Measurements from ENCODE around the gene SYT11.
A peak's percentile ranks its signal among the peaks of the same experiment; 100 is the strongest.
"Not testable (repeated sequence)": the region's sequence is repeated elsewhere in the genome, so short reads cannot be mapped to it uniquely, and the experiment has no call there.

Gene SYT11
- 36.3 to 51.9 (median 45.5) reads per million in 3 donors for total RNA-seq

- Histone ChIP-seq H3K4me1 (ENCODE audit: control insufficient read depth, insufficient read depth, low read length, poor library complexity, severe bottlenecking) (peaks cover 7% of the 10 kb centered on the region), H3K36me3 (ENCODE audit: control insufficient read depth, insufficient read depth, low read length) (no peaks in the 10 kb centered on the region), H3K27ac (ENCODE audit: insufficient read depth, low read length, poor library complexity, severe bottlenecking) (peak within 1 kb of the TSS; percentile 55), H3K9me3 (ENCODE audit: control insufficient read depth, low read length) (no peaks in the 10 kb centered on the region), H3K4me3 (ENCODE audit: insufficient read depth, low read depth, low read length, poor library complexity, severe bottlenecking) (peak within 1 kb of the TSS; percentile 24), H3K27me3 (replicated peaks; ENCODE audit: control insufficient read depth, insufficient read depth, low read length, poor library complexity, severe bottlenecking) (no peaks in the 10 kb centered on the region)
- peak; percentile 86 to 90 (median 87) for DNase-seq
These were observed at the start of gene SYT11 for GRCh38 chr1:155859234-155859829. Gene SYT11, plus strand, starts transcription at chr1:155859567. Its CDS starts 195 bp downstream, at chr1:155859762.

- Histone ChIP-seq H3K36me3 (ENCODE audit: control insufficient read depth, insufficient read depth, low read length) (peaks cover 40% of the 10 kb centered on the region), H3K4me3 (ENCODE audit: insufficient read depth, low read depth, low read length, poor library complexity, severe bottlenecking) (no peak overlapping the region), H3K4me1 (ENCODE audit: control insufficient read depth, insufficient read depth, low read length, poor library complexity, severe bottlenecking) (no peaks in the 10 kb centered on the region), H3K9me3 (ENCODE audit: control insufficient read depth, low read length) (no peaks in the 10 kb centered on the region), H3K27me3 (replicated peaks; ENCODE audit: control insufficient read depth, insufficient read depth, low read length, poor library complexity, severe bottlenecking) (no peaks in the 10 kb centered on the region), H3K27ac (ENCODE audit: insufficient read depth, low read length, poor library complexity, severe bottlenecking) (no peak overlapping the region)
- DNase-seq: no peak
These were observed 46.5 kb upstream of the SYT11 start for GRCh38 chr1:155812878-155813277.

- Histone ChIP-seq H3K27ac (ENCODE audit: insufficient read depth, low read length, poor library complexity, severe bottlenecking) (no peak overlapping the region), H3K36me3 (ENCODE audit: control insufficient read depth, insufficient read depth, low read length) (peaks cover 48% of the 10 kb centered on the region), H3K27me3 (replicated peaks; ENCODE audit: control insufficient read depth, insufficient read depth, low read length, poor library complexity, severe bottlenecking) (no peaks in the 10 kb centered on the region), H3K4me1 (ENCODE audit: control insufficient read depth, insufficient read depth, low read length, poor library complexity, severe bottlenecking) (no peaks in the 10 kb centered on the region), H3K4me3 (ENCODE audit: insufficient read depth, low read depth, low read length, poor library complexity, severe bottlenecking) (no peak overlapping the region), H3K9me3 (ENCODE audit: control insufficient read depth, low read length) (no peaks in the 10 kb centered on the region)
- DNase-seq: no peak
These were observed 45.7 kb upstream of the SYT11 start for GRCh38 chr1:155813672-155814071.

- Histone ChIP-seq H3K4me3 (ENCODE audit: insufficient read depth, low read depth, low read length, poor library complexity, severe bottlenecking) (no peak overlapping the region), H3K36me3 (ENCODE audit: control insufficient read depth, insufficient read depth, low read length) (peaks cover 50% of the 10 kb centered on the region), H3K4me1 (ENCODE audit: control insufficient read depth, insufficient read depth, low read length, poor library complexity, severe bottlenecking) (no peaks in the 10 kb centered on the region), H3K9me3 (ENCODE audit: control insufficient read depth, low read length) (no peaks in the 10 kb centered on the region), H3K27me3 (replicated peaks; ENCODE audit: control insufficient read depth, insufficient read depth, low read length, poor library complexity, severe bottlenecking) (no peaks in the 10 kb centered on the region), H3K27ac (ENCODE audit: insufficient read depth, low read length, poor library complexity, severe bottlenecking) (no peak overlapping the region)
- DNase-seq: no peak
These were observed 43.0 kb upstream of the SYT11 start for GRCh38 chr1:155816351-155816750.

GRCh38 chr1:155827450-155827849, 31.9 kb upstream of the SYT11 start:
- H3K4me3 ChIP-seq (ENCODE audit: insufficient read depth, low read depth, low read length, poor library complexity, severe bottlenecking): no peak overlapping the region
- DNase-seq: no peak
- no peaks in the 10 kb centered on the region for H3K4me1 ChIP-seq (ENCODE audit: control insufficient read depth, insufficient read depth, low read length, poor library complexity, severe bottlenecking)
- no peaks in the 10 kb centered on the region for H3K27me3 ChIP-seq (replicated peaks; ENCODE audit: control insufficient read depth, insufficient read depth, low read length, poor library complexity, severe bottlenecking)
- no peak overlapping the region for H3K27ac ChIP-seq (ENCODE audit: insufficient read depth, low read length, poor library complexity, severe bottlenecking)
- H3K9me3 ChIP-seq (ENCODE audit: control insufficient read depth, low read length): no peaks in the 10 kb centered on the region
- H3K36me3 ChIP-seq (ENCODE audit: control insufficient read depth, insufficient read depth, low read length): peaks cover 16% of the 10 kb centered on the region

- Histone ChIP-seq H3K4me1 (ENCODE audit: control insufficient read depth, insufficient read depth, low read length, poor library complexity, severe bottlenecking) (no peaks in the 10 kb centered on the region), H3K27ac (ENCODE audit: insufficient read depth, low read length, poor library complexity, severe bottlenecking) (no peak overlapping the region), H3K36me3 (ENCODE audit: control insufficient read depth, insufficient read depth, low read length) (no peaks in the 10 kb centered on the region), H3K27me3 (replicated peaks; ENCODE audit: control insufficient read depth, insufficient read depth, low read length, poor library complexity, severe bottlenecking) (no peaks in the 10 kb centered on the region), H3K9me3 (ENCODE audit: control insufficient read depth, low read length) (no peaks in the 10 kb centered on the region), H3K4me3 (ENCODE audit: insufficient read depth, low read depth, low read length, poor library complexity, severe bottlenecking) (no peak overlapping the region)
- no peak for DNase-seq
These were observed 27.9 kb upstream of the SYT11 start for GRCh38 chr1:155831279-155831976.

- no peak overlapping the region for H3K4me3 ChIP-seq (ENCODE audit: insufficient read depth, low read depth, low read length, poor library complexity, severe bottlenecking)
- no peaks in the 10 kb centered on the region for H3K4me1 ChIP-seq (ENCODE audit: control insufficient read depth, insufficient read depth, low read length, poor library complexity, severe bottlenecking)
- peaks cover 6% of the 10 kb centered on the region for H3K36me3 ChIP-seq (ENCODE audit: control insufficient read depth, insufficient read depth, low read length)
- no peak overlapping the region for H3K27ac ChIP-seq (ENCODE audit: insufficient read depth, low read length, poor library complexity, severe bottlenecking)
- DNase-seq: no peak
- H3K27me3 ChIP-seq (replicated peaks; ENCODE audit: control insufficient read depth, insufficient read depth, low read length, poor library complexity, severe bottlenecking): no peaks in the 10 kb centered on the region
- no peaks in the 10 kb centered on the region for H3K9me3 ChIP-seq (ENCODE audit: control insufficient read depth, low read length)
These were observed 25.6 kb upstream of the SYT11 start for GRCh38 chr1:155833665-155834295.

GRCh38 chr1:155834296-155834926, 25.0 kb upstream of the SYT11 start:
- Histone ChIP-seq H3K4me3 (ENCODE audit: insufficient read depth, low read depth, low read length, poor library complexity, severe bottlenecking) (no peak overlapping the region), H3K9me3 (ENCODE audit: control insufficient read depth, low read length) (no peaks in the 10 kb centered on the region), H3K36me3 (ENCODE audit: control insufficient read depth, insufficient read depth, low read length) (peaks cover 6% of the 10 kb centered on the region), H3K27me3 (replicated peaks; ENCODE audit: control insufficient read depth, insufficient read depth, low read length, poor library complexity, severe bottlenecking) (no peaks in the 10 kb centered on the region), H3K4me1 (ENCODE audit: control insufficient read depth, insufficient read depth, low read length, poor library complexity, severe bottlenecking) (no peaks in the 10 kb centered on the region), H3K27ac (ENCODE audit: insufficient read depth, low read length, poor library complexity, severe bottlenecking) (no peak overlapping the region)
- DNase-seq: no peak

- H3K9me3 ChIP-seq (ENCODE audit: control insufficient read depth, low read length); H3K36me3 ChIP-seq (ENCODE audit: control insufficient read depth, insufficient read depth, low read length); H3K4me3 ChIP-seq (ENCODE audit: insufficient read depth, low read depth, low read length, poor library complexity, severe bottlenecking); H3K4me1 ChIP-seq (ENCODE audit: control insufficient read depth, insufficient read depth, low read length, poor library complexity, severe bottlenecking); DNase-seq; H3K27me3 ChIP-seq (replicated peaks; ENCODE audit: control insufficient read depth, insufficient read depth, low read length, poor library complexity, severe bottlenecking); H3K27ac ChIP-seq (ENCODE audit: insufficient read depth, low read length, poor library complexity, severe bottlenecking): not testable (repeated sequence)
These were observed 24.4 kb upstream of the SYT11 start for GRCh38 chr1:155834927-155835399.

- H3K27me3 ChIP-seq (replicated peaks; ENCODE audit: control insufficient read depth, insufficient read depth, low read length, poor library complexity, severe bottlenecking): no peaks in the 10 kb centered on the region
- no peak overlapping the region for H3K27ac ChIP-seq (ENCODE audit: insufficient read depth, low read length, poor library complexity, severe bottlenecking)
- H3K4me1 ChIP-seq (ENCODE audit: control insufficient read depth, insufficient read depth, low read length, poor library complexity, severe bottlenecking): no peaks in the 10 kb centered on the region
- peaks cover 6% of the 10 kb centered on the region for H3K36me3 ChIP-seq (ENCODE audit: control insufficient read depth, insufficient read depth, low read length)
- H3K9me3 ChIP-seq (ENCODE audit: control insufficient read depth, low read length): no peaks in the 10 kb centered on the region
- DNase-seq: no peak
- no peak overlapping the region for H3K4me3 ChIP-seq (ENCODE audit: insufficient read depth, low read depth, low read length, poor library complexity, severe bottlenecking)
These were observed 23.8 kb upstream of the SYT11 start for GRCh38 chr1:155835548-155835947.

Measured in effector memory CD4-positive, alpha-beta T cell (primary cell).